Measurements from ENCODE around the gene RCE1.

RCE1 gene

GRCh38 chr11:66845876-66846212 is 2.6 kb downstream of the RCE1 start:
- no peaks in the 10 kb centered on the region for H4K20me1 ChIP-seq (ENCODE audit: insufficient read depth)
- peaks cover 17% of the 10 kb centered on the region for H3K4me1 ChIP-seq (ENCODE audit: low read depth, poor library complexity, severe bottlenecking)
- no peak for TF ChIP-seq CTCF (conservative IDR thresholded peaks at IDR 0.05; ENCODE audit: low read depth, low read length)
- H3K4me3 ChIP-seq (IDR thresholded peaks at IDR 0.05; ENCODE audit: insufficient read depth, low read depth, low read length): no peak overlapping the region
- no peaks in the 10 kb centered on the region for H3K27me3 ChIP-seq (ENCODE audit: insufficient read depth, low read depth)
- peaks cover 37% of the 10 kb centered on the region for H3K79me2 ChIP-seq (ENCODE audit: insufficient read depth, low read depth)
- H2AFZ ChIP-seq (ENCODE audit: low read depth): no peak overlapping the region
- no peaks in the 10 kb centered on the region for H3K36me3 ChIP-seq (ENCODE audit: insufficient read depth)
- no peak overlapping the region for H3K27ac ChIP-seq
- no peak overlapping the region for H3K4me2 ChIP-seq
- H3K9ac ChIP-seq: no peak overlapping the region

DNA sequence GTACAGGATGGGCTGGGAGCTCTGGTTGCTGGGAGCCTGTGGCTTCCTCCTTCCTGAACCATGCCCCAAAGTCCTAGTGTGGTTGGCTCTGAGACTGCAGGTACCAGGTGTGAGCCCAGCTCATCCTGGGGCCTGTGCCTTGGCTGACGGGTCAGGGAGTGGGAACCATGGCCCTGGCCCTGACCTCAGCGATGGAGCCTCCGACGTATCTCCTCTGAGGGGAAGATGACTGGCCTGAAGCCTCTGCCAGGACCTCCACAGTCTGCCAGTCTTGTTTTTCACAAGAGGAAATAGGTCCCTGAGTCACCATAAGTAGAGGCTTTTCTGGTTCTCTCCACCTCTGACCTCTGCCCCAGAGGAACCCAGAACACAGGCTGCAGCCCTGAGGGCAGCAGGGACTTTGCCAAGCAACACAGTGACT is 3.4 kb downstream of the RCE1 start:
- no peaks in the 10 kb centered on the region for H3K27me3 ChIP-seq (ENCODE audit: insufficient read depth, low read depth)
- no peak overlapping the region for H2AFZ ChIP-seq (ENCODE audit: low read depth)
- no peak overlapping the region for H3K27ac ChIP-seq
- H3K4me2 ChIP-seq: no peak overlapping the region
- H3K36me3 ChIP-seq (ENCODE audit: insufficient read depth): no peaks in the 10 kb centered on the region
- H3K9ac ChIP-seq: no peak overlapping the region
- H3K4me1 ChIP-seq (ENCODE audit: low read depth, poor library complexity, severe bottlenecking): peaks cover 12% of the 10 kb centered on the region
- H3K79me2 ChIP-seq (ENCODE audit: insufficient read depth, low read depth): peaks cover 29% of the 10 kb centered on the region
- TF ChIP-seq CTCF (conservative IDR thresholded peaks at IDR 0.05; ENCODE audit: low read depth, low read length): no peak
- no peak overlapping the region for H3K4me3 ChIP-seq (IDR thresholded peaks at IDR 0.05; ENCODE audit: insufficient read depth, low read depth, low read length)
- no peaks in the 10 kb centered on the region for H4K20me1 ChIP-seq (ENCODE audit: insufficient read depth)

DNA sequence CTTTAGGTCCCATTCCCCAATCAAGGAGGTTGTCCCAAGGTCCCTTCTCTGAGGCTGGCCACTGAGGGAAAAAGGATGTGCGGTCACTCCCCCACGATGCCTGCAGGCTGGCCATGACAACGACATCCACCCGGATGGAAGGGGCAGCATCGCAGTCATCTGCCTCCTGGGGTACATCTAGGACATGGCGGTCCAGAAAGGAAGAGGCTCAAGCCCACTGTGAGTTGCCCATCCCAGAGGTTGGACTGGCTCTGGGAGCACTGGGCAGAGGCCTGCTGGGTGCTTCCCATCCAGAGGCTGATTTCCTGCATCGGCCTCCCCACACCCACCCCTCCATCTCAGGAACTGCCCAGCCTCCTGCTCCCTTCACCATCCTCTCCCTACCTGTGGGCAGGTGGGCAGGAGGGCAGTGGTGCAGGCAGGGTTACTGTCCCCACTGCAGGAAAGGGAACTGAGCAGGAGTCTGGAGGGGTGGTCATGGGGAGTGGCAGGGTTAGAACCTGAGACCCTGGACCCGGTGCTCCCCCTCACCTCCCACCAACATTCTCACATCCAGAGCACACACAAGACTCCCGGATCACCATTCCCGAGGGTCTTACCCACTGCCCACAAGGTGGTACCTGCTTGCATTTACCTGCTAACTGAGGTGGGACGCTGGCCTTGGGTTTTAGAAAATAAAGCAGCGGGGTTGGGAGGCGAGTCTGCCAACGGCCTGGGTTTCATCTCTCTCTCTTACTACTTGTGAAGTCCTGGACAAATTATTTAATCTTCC is 4.4 kb downstream of the RCE1 start:
- no peaks in the 10 kb centered on the region for H3K36me3 ChIP-seq (ENCODE audit: insufficient read depth)
- peaks cover 19% of the 10 kb centered on the region for H3K79me2 ChIP-seq (ENCODE audit: insufficient read depth, low read depth)
- no peaks in the 10 kb centered on the region for H3K27me3 ChIP-seq (ENCODE audit: insufficient read depth, low read depth)
- no peak overlapping the region for H2AFZ ChIP-seq (ENCODE audit: low read depth)
- H3K4me3 ChIP-seq (IDR thresholded peaks at IDR 0.05; ENCODE audit: insufficient read depth, low read depth, low read length): no peak overlapping the region
- no peak overlapping the region for H3K27ac ChIP-seq
- TF ChIP-seq CTCF (conservative IDR thresholded peaks at IDR 0.05; ENCODE audit: low read depth, low read length): no peak
- H3K4me1 ChIP-seq (ENCODE audit: low read depth, poor library complexity, severe bottlenecking): peaks cover 6% of the 10 kb centered on the region
- no peak overlapping the region for H3K4me2 ChIP-seq
- H3K9ac ChIP-seq: no peak overlapping the region
- H4K20me1 ChIP-seq (ENCODE audit: insufficient read depth): no peaks in the 10 kb centered on the region

- H3K36me3 ChIP-seq (ENCODE audit: insufficient read depth): no peaks in the 10 kb centered on the region
Measured at GRCh38 chr11:66848671-66849500, 5.6 kb downstream of the RCE1 start.

More at GRCh38 chr11:66848671-66849500, 5.6 kb downstream of the RCE1 start:
- peaks cover 10% of the 10 kb centered on the region for H3K79me2 ChIP-seq (ENCODE audit: insufficient read depth, low read depth)
- no peaks in the 10 kb centered on the region for H4K20me1 ChIP-seq (ENCODE audit: insufficient read depth)
- no peak overlapping the region for H3K4me3 ChIP-seq (IDR thresholded peaks at IDR 0.05; ENCODE audit: insufficient read depth, low read depth, low read length)
- H3K9ac ChIP-seq: no peak overlapping the region
- no peak overlapping the region for H2AFZ ChIP-seq (ENCODE audit: low read depth)
- no peak overlapping the region for H3K27ac ChIP-seq
- H3K4me2 ChIP-seq: no peak overlapping the region
- no peaks in the 10 kb centered on the region for H3K27me3 ChIP-seq (ENCODE audit: insufficient read depth, low read depth)
- peaks cover 6% of the 10 kb centered on the region for H3K4me1 ChIP-seq (ENCODE audit: low read depth, poor library complexity, severe bottlenecking)
- TF ChIP-seq CTCF (conservative IDR thresholded peaks at IDR 0.05; ENCODE audit: low read depth, low read length): no peak

All from KMS-11 (cell line).